Parathyroid adenoma (tissue), 2 donors: ENCODE measurements around the gene PREB.

ENCODE experiments used
- H2AFZ ChIP-seq: fragments of 300-600 bp; sonication (generic); one replicate; pipeline ENCODE4 v1.7.0; 2017; ENCODE audit warnings: antibody characterized with exemption, mild to moderate bottlenecking
- H3K27ac ChIP-seq: fragments of 300-600 bp; sonication (generic); one replicate; pipeline ENCODE4 v1.7.0; 2017
- H3K27me3 ChIP-seq: fragments of 300-600 bp; sonication (generic); one replicate; pipeline ENCODE4 v1.7.0; 2017; ENCODE audit warnings: low read length; ENCODE audit not compliant: control insufficient read depth, insufficient read depth
- H3K36me3 ChIP-seq: fragments of 300-600 bp; sonication (generic); one replicate; pipeline ENCODE4 v1.7.0; 2017; ENCODE audit warnings: low read length; ENCODE audit not compliant: control insufficient read depth, insufficient read depth
- H3K4me1 ChIP-seq: fragments of 300-600 bp; sonication (generic); one replicate; pipeline ENCODE4 v1.7.0; 2017; ENCODE audit warnings: control low read depth
- H3K4me2 ChIP-seq: fragments of 300-600 bp; sonication (generic); one replicate; pipeline ENCODE4 v1.7.0; 2017; ENCODE audit warnings: low read length
- H3K4me3 ChIP-seq: fragments of 300-600 bp; sonication (generic); one replicate; pipeline ENCODE4 v1.7.0; 2017; ENCODE audit warnings: low read depth, low read length
- H3K79me2 ChIP-seq: fragments of 300-600 bp; sonication (generic); one replicate; pipeline ENCODE4 v1.7.0; 2017; ENCODE audit warnings: control low read depth
- H3K9ac ChIP-seq: fragments of 300-600 bp; sonication (generic); one replicate; pipeline ENCODE4 v1.7.0; 2017; ENCODE audit warnings: mild to moderate bottlenecking
- H3K9me3 ChIP-seq: fragments of 300-600 bp; sonication (generic); one replicate; pipeline ENCODE4 v1.7.0; 2017; ENCODE audit warnings: low read length; ENCODE audit not compliant: control insufficient read depth
- CTCF ChIP-seq: fragments of 300-600 bp; sonication (generic); IDR thresholded peaks from one replicate; pipeline ENCODE4 v1.7.0; 2017; ENCODE audit warnings: antibody characterized with exemption, mild to moderate bottlenecking
- donor health status: primary hyperparathyroidism.

The PREB gene

GRCh38 chr2:27160191-27160590, 25.8 kb upstream of the PREB start:
- H3K9me3 ChIP-seq: no peaks in the 10 kb centered on the region
- no peak for TF ChIP-seq CTCF
- H3K4me2 ChIP-seq: no peak overlapping the region
- no peaks in the 10 kb centered on the region for H3K79me2 ChIP-seq
- no peak overlapping the region for H3K4me3 ChIP-seq
- H3K36me3 ChIP-seq: no peaks in the 10 kb centered on the region
- no peak overlapping the region for H3K27ac ChIP-seq
- H3K9ac ChIP-seq: no peak overlapping the region
- no peaks in the 10 kb centered on the region for H3K4me1 ChIP-seq
- H3K27me3 ChIP-seq: no peaks in the 10 kb centered on the region
- no peak overlapping the region for H2AFZ ChIP-seq

- Histone ChIP-seq H2AFZ (no peak overlapping the region), H3K4me2 (no peak overlapping the region), H3K27me3 (no peaks in the 10 kb centered on the region), H3K4me3 (no peak overlapping the region), H3K9ac (no peak overlapping the region), H3K36me3 (no peaks in the 10 kb centered on the region), H3K27ac (no peak overlapping the region), H3K4me1 (no peaks in the 10 kb centered on the region), H3K79me2 (no peaks in the 10 kb centered on the region), H3K9me3 (no peaks in the 10 kb centered on the region)
- no peak for TF ChIP-seq CTCF
Observed at GRCh38 chr2:27159271-27159670, 24.8 kb upstream of the PREB start.

GRCh38 chr2:27158468-27158867, 24.0 kb upstream of the PREB start:
- Histone ChIP-seq H3K27me3 (no peaks in the 10 kb centered on the region), H3K4me3 (no peak overlapping the region), H3K9me3 (no peaks in the 10 kb centered on the region), H3K9ac (no peak overlapping the region), H3K36me3 (no peaks in the 10 kb centered on the region), H3K4me1 (no peaks in the 10 kb centered on the region), H3K79me2 (no peaks in the 10 kb centered on the region), H3K27ac (no peak overlapping the region), H2AFZ (no peak overlapping the region), H3K4me2 (no peak overlapping the region)
- no peak for TF ChIP-seq CTCF

GRCh38 chr2:27155069-27155520, 20.7 kb upstream of the PREB start:
- Histone ChIP-seq H3K9me3 (no peaks in the 10 kb centered on the region), H2AFZ (no peak overlapping the region), H3K4me3 (no peak overlapping the region), H3K4me1 (no peaks in the 10 kb centered on the region), H3K79me2 (no peaks in the 10 kb centered on the region), H3K27ac (no peak overlapping the region), H3K36me3 (no peaks in the 10 kb centered on the region), H3K9ac (no peak overlapping the region), H3K4me2 (no peak overlapping the region), H3K27me3 (no peaks in the 10 kb centered on the region)
- no peak for TF ChIP-seq CTCF

GRCh38 chr2:27154488-27154887, 20.1 kb upstream of the PREB start:
- no peaks in the 10 kb centered on the region for H3K4me1 ChIP-seq
- no peak overlapping the region for H3K4me2 ChIP-seq
- no peaks in the 10 kb centered on the region for H3K9me3 ChIP-seq
- H3K79me2 ChIP-seq: no peaks in the 10 kb centered on the region
- no peak overlapping the region for H3K9ac ChIP-seq
- no peak overlapping the region for H2AFZ ChIP-seq
- no peak overlapping the region for H3K4me3 ChIP-seq
- TF ChIP-seq CTCF: no peak
- H3K27ac ChIP-seq: no peak overlapping the region
- H3K36me3 ChIP-seq: no peaks in the 10 kb centered on the region
- H3K27me3 ChIP-seq: no peaks in the 10 kb centered on the region
